Activated CD4-positive, alpha-beta T cell treated with anti-CD3 and anti-CD28 coated beads, Interleukin-2, amount 10 ng/mL, durations not matched to agents 7 days and 5 days (primary cell): ENCODE measurements around the gene GPR108. TPM values are rescaled to one million over a fixed set of nuclear protein-coding genes. Genes with fewer than 3 reads are reported as not detected.

Experiments used
- CTCF ChIA-PET: fragments of 350-600 bp; sonication (Branson Sonifier 250); formaldehyde crosslinking; loops from one replicate; lab custom pipeline; 2021; ENCODE audit warnings: antibody characterized with exemption; lab: Charles Lee
- POLR2A ChIA-PET: fragments of 350-600 bp; sonication (Branson Sonifier 250); formaldehyde crosslinking; loops from one replicate; lab custom pipeline; 2021; ENCODE audit warnings: antibody characterized with exemption; lab: Charles Lee
- DNase-seq: peaks from one replicate; pipeline ENCODE4 v3.0.0-alpha.2; 2020
- H3K27ac Mint-ChIP-seq: one replicate; pipeline ENCODE4 v1.8.0; 2021; ENCODE audit warnings: mild to moderate bottlenecking, moderate library complexity, mixed read lengths
- H3K27me3 Mint-ChIP-seq: one replicate; pipeline ENCODE4 v1.8.0; 2021; ENCODE audit warnings: mixed read lengths
- H3K36me3 Mint-ChIP-seq: one replicate; pipeline ENCODE4 v1.8.0; 2021; ENCODE audit warnings: low read depth, mixed read lengths
- H3K4me1 Mint-ChIP-seq: one replicate; pipeline ENCODE4 v1.8.0; 2021; ENCODE audit warnings: mixed read lengths
- H3K4me3 Mint-ChIP-seq: one replicate; pipeline ENCODE4 v1.8.0; 2021; ENCODE audit warnings: mild to moderate bottlenecking, moderate library complexity, mixed read lengths
- H3K9me3 Mint-ChIP-seq: one replicate; pipeline ENCODE4 v1.8.0; 2021; ENCODE audit warnings: mixed read lengths
- total RNA-seq, 2 experiments: library from RNA; stranded (reverse); gene quantifications; one replicate each; pipeline ENCODE4 v1.2.3, GENCODE V29; 2021

Gene GPR108
- total RNA-seq, 2 experiments from 2014 or later = 64.6 TPM

DNA sequence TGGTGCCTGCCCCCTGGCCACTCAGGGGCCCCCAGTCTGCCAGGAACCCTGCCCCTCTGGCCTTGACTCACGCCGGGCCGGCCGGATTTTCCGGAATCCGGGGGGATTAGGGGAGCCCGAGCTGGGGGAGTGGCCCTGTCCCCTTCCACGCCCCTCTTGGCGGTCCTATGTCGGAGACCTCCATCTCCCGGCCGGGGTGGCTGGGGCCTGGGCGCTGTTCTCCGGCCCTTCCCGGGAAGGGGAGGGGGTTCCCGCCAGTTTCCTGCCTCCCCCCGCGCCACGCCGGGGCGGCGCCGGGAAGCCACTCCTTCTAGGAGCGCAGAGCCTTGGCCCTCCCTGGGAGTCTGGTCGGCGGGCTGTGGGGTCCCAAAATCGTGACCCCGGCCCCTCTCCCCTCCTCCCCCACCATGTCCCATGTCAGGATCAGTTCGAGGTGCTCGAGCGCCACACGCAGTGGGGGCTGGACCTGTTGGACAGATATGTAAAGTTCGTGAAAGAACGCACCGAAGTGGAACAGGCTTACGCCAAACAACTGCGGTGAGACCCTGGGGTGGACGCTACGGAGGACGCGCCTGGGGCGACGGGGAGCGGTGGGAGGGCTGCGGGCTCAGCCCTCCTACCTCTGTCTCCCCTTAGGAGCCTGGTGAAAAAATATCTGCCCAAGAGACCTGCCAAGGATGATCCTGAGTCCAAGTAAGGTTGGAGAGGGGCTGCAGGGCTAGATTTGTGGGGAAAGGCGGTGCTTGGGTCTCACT, 3.4 kb upstream of the GPR108 start:
- Mint-ChIP-seq H3K27me3 (no peaks in the 10 kb centered on the region), H3K27ac (peak overlapping the region; percentile 36), H3K36me3 (peaks cover 14% of the 10 kb centered on the region), H3K4me1 (peaks cover 37% of the 10 kb centered on the region), H3K9me3 (no peaks in the 10 kb centered on the region), H3K4me3 (peak overlapping the region; percentile 73)
- no peak for DNase-seq
- CTCF ChIA-PET = no interaction called here
- POLR2A ChIA-PET = no interaction called here

DNA sequence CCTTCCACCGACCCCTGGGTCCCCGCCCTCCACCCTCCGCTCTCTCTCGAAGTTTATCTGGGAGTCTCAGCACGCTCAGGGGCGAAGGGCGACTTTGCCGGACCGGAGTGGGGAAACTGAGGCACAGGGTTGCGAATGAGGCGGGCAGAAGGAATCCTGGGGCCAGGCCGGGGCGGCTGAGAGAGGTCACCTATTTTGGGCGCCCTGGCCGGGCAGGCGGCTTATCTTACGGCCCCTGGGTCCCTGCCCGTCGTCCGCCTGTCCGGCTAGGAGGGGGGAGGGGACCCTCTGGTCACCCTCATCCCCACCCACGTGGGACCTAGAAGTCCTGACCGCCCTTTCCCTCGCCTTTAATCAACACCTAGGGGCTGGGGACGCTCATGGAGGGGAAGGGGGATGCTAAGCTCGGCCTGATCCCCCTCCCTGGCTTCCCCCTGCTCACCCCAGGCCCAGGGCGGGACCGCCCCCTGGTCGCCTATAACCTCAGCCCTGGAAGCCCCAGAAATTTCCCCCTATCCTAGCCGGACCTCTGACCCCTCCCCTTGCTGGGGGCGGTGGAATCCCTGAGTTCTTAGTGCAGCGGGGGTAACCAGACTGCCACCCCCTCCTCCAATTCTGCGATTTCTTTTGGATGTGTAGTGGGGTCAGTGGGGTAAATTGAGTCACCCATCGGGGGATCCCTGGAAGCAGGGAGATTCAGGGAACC, 2.7 kb upstream of the GPR108 start:
- Mint-ChIP-seq H3K4me3 (peak overlapping the region; percentile 73), H3K36me3 (peaks cover 13% of the 10 kb centered on the region), H3K9me3 (no peaks in the 10 kb centered on the region), H3K4me1 (peaks cover 39% of the 10 kb centered on the region), H3K27ac (no peak overlapping the region), H3K27me3 (no peaks in the 10 kb centered on the region)
- ChIA-PET CTCF (no interaction called here), POLR2A (no interaction called here)
- no peak for DNase-seq

DNA sequence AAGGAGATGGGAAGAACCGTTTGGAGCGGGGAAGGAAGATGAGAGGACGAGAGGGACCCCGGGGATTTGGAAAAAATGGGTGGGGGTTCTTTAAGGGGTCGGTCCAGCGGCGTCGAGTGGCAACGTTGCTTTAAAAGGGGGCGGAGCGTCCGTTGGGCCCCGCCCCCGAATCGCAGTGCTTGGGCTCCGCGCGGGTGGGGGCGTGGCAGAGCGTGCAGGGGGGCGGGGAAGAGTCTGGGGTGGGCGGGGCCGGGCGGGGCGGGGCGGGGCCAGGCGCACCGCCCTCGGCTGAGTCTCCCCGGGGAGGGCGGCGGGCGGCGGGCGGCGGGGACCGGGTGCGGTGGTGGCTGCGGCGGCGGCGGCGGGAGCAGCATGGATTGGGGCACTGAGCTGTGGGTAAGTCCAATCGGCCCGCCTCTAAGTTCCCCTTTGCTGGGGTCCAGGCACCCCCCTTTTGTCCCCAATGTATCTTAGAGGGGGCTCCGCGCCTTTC, 2.1 kb upstream of the GPR108 start, which contains the start of gene TRIP10:
TSS of gene TRIP10 (plus strand) at position 291 of the 493 bp plus-strand sequence. CDS start at position 373, 82 bp downstream.
- DNase-seq = peak; percentile 79
- H3K27ac Mint-ChIP-seq = peak within 1 kb of the TSS; percentile 99
- POLR2A ChIA-PET = no interaction called here
- CTCF ChIA-PET = interaction anchor here (1.1 to 2.5 kb wide), 6 partner anchors 13 to 223 kb away, joined by 3 to 55 read pairs (median 8); no protein-coding TSS in a partner anchor
- no peaks in the 10 kb centered on the region for H3K27me3 Mint-ChIP-seq
- H3K4me3 Mint-ChIP-seq = peak within 1 kb of the TSS; percentile 95
- H3K4me1 Mint-ChIP-seq = peaks cover 39% of the 10 kb centered on the region
- H3K36me3 Mint-ChIP-seq = peaks cover 13% of the 10 kb centered on the region
- H3K9me3 Mint-ChIP-seq = no peaks in the 10 kb centered on the region

DNA sequence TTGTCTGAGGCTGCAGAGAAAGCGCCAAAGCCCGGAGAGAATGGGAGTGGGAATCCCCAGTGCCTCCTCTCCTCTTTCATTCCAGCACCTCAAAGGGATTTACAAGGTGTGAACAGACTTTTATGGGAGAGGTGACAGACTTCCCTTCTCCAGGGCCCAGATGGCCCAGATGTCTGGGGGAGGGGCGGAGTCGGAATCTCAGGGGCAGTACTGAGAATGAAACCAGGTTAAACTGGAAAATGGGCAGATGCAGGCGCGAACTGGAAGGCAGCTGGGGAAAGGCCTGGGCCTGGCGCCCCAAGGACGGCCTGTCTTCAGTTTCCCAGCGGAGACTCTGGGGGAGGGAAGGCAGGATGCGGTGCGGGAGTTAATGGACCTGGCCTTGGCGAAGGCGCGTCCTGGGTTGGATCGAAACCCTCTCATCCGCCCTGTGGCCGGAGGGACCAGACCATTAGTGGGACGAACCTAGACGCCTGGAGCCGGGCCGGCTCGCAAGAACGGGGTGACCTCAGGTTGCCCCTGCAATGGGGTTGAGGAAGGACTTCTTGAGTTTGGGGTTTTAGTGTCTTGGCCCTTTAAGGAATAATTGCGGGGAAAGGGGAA, 1.5 kb upstream of the GPR108 start:
- Mint-ChIP-seq H3K36me3 (peaks cover 8% of the 10 kb centered on the region), H3K27ac (peak overlapping the region; percentile 99), H3K9me3 (no peaks in the 10 kb centered on the region), H3K27me3 (no peaks in the 10 kb centered on the region), H3K4me3 (peak overlapping the region; percentile 95), H3K4me1 (peaks cover 39% of the 10 kb centered on the region)
- ChIA-PET CTCF (interaction anchor here (0.6 to 2.7 kb wide), 22 partner anchors 12 to 229 kb away, joined by 3 to 55 read pairs (median 4); partner anchors contain the start of gene C3), POLR2A (interaction anchor here (1.1 kb wide), 1 partner anchor 125 kb away, joined by 4 read pairs; no protein-coding TSS in a partner anchor)
- DNase-seq = peak; percentile 35

DNA sequence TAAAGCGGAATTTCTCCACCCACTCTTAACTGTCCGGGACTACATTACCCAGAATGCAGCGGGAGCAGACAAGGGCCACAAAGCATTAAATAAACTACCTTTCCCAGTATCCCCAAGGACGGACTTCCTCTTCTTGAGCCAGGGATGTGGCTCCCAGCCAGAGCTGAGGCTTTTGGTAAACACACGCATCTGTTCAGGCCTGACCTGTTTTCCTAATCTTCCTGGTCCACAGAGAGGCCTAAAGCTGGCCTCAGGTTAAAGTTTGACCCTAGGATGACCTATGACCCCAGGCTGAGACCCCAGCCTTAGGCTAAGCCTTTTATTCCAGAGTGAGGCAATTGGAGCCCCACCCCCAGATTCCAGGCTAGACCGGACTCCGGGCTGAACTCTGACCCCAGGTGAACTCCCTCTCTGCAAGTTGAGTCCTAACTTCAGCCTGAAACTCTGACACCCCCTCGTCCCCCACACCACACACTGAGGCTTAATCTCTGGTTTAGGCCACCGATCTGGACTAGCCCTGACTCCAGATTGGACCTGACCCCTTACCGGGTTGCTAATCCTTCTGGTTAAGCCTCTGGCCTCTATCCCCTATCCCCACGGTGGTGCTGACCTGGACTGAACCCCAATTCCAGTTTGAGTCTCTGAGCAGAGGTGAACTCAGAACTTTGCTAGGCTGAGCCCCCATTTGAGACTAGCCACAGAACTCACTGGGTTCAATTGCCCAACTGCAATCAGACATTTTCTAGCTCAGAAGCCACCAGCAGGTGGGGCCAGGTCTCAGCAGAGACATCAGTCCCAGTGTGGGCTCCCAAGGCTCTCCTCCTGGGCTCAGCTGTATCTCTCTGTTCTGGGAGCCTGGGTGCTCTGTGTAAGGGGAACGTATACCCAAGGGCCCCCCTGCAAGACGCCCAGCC, 750 bp upstream of the GPR108 start:
- DNase-seq = peak; percentile 84
- POLR2A ChIA-PET = interaction anchor here (0.7 to 1.1 kb wide), 4 partner anchors 43 to 221 kb away, joined by 3 to 6 read pairs (median 4); no protein-coding TSS in a partner anchor
- Mint-ChIP-seq H3K27me3 (no peaks in the 10 kb centered on the region), H3K9me3 (no peaks in the 10 kb centered on the region), H3K27ac (peak overlapping the region; percentile 99), H3K4me3 (peak overlapping the region; percentile 95), H3K36me3 (peaks cover 5% of the 10 kb centered on the region), H3K4me1 (peaks cover 39% of the 10 kb centered on the region)
- CTCF ChIA-PET = interaction anchor here (0.6 to 2.7 kb wide), 35 partner anchors 10 to 246 kb away, joined by 3 to 55 read pairs (median 3); partner anchors contain the start of gene C3

DNA sequence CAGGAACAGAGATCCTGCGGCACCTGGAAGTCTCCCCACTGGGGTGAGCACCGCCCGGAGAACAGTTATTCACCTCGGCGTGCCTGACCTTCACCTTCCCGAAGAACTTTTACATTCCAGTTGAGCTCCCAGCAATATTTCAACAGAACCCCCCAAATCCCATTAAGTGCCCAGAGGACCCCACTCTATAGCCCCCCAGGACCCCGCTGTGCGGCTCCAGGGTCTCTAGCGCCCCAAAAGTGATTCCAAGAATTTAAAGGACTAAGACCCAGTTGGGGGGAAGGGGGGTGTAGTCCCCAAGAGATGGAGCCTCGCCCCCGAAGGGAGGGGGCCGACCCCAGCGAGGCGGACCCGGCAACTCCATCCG, 480 bp downstream of the GPR108 start:
- no peaks in the 10 kb centered on the region for H3K27me3 Mint-ChIP-seq
- H3K9me3 Mint-ChIP-seq = no peaks in the 10 kb centered on the region

DNA sequence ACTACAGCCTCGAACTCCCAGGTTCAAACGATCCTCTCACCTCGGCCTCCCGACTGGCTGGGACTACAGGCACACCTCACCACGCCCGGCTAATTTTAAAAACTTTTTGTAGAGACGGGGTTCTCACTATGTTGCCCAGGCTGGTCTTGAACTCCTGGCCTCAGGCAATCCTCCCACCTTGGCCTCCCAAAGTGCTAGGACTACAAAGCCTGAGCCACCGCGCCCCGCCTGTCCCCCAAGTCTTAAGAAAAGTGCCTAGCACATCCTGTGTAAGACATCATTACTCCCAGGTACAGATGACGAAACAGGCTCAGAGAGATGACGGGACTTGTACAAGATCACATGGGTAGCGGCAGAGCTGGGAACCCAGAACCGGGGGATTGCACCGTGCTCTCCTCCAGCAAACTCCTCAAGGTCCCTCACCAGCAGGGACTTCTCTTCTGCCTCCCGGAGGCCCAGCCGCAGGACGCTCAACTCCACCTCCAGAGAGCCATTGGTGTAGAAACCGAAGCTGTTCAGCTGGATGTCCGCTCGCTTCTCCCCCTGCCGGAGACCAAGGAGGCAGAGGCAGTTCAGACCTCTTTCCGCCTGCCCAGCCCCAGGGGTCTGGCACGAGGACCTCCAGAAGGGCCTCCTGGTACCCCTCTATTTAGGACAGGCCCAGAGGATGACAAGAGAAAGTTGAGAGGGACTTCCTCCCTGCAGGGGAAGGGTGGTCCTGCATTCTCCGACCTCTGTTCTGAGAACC, 1.0 kb downstream of the GPR108 start:
- POLR2A ChIA-PET = interaction anchor here (0.7 kb wide), 1 partner anchor 612 kb away, joined by 3 read pairs; the partner anchor contains the start of gene ARHGEF18
- peak; percentile 79 for DNase-seq
- H3K9me3 Mint-ChIP-seq = no peaks in the 10 kb centered on the region
- peaks cover 12% of the 10 kb centered on the region for H3K36me3 Mint-ChIP-seq
- H3K27me3 Mint-ChIP-seq = no peaks in the 10 kb centered on the region
- peaks cover 35% of the 10 kb centered on the region for H3K4me1 Mint-ChIP-seq
- H3K27ac Mint-ChIP-seq = peak overlapping the region; percentile 99
- peak overlapping the region; percentile 95 for H3K4me3 Mint-ChIP-seq
- CTCF ChIA-PET = interaction anchor here (0.7 to 2.7 kb wide), 18 partner anchors 15 to 244 kb away, joined by 3 to 8 read pairs (median 3); partner anchors contain the start of gene TNFSF14

More for the DNA sequence above, 480 bp downstream of the GPR108 start:
- CTCF ChIA-PET = interaction anchor here (0.8 to 2.7 kb wide), 21 partner anchors 16 to 245 kb away, joined by 3 to 55 read pairs (median 4); partner anchors contain the start of gene TNFSF14
- DNase-seq = no peak
- POLR2A ChIA-PET = interaction anchor here (0.7 to 1.0 kb wide), 3 partner anchors 119 to 612 kb away, joined by 3 to 4 read pairs (median 3); partner anchors contain the start of gene ARHGEF18
- peaks cover 39% of the 10 kb centered on the region for H3K4me1 Mint-ChIP-seq
- H3K36me3 Mint-ChIP-seq = peaks cover 12% of the 10 kb centered on the region
- peak overlapping the region; percentile 99 for H3K27ac Mint-ChIP-seq
- H3K4me3 Mint-ChIP-seq = peak overlapping the region; percentile 95

DNA sequence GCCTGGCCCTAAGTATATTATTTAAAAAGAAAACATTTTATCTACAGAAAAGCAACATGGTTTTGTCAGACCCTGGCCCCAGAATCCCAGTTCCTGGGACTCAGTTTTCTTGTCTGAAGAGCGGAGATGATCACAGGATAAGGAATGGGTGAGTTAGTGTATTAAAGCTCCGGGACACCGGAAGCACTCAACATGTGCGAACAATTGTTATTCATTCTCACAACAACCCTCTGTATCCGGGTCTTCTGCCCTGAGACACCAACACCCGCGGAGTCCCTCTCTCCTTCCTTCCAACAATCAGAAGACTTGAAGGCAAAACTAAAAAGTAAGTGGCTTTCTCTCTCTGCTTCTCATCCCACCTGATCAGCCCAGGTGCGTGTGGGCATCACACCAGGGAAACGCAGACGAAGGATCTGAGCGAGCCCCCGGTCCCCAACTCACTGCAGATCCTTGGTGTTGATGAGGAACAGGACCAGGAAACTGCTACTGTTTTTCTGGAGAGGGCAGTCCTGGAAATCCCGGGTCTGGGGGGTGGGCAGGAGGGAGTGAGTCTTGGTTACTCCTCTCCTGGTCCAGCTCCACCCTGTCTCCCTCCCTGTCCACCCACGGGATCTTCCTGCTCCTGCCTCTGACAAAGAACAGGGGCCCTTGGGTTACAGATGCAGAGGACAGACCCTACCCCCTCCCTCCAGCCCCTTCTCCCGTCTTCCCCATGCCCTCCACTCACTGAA, 2.0 kb downstream of the GPR108 start:
- no peak for DNase-seq
- H3K4me1 Mint-ChIP-seq = peaks cover 29% of the 10 kb centered on the region
- H3K27ac Mint-ChIP-seq = peak overlapping the region; percentile 99
- peak overlapping the region; percentile 95 for H3K4me3 Mint-ChIP-seq
- H3K27me3 Mint-ChIP-seq = no peaks in the 10 kb centered on the region
- POLR2A ChIA-PET = no interaction called here
- peaks cover 12% of the 10 kb centered on the region for H3K36me3 Mint-ChIP-seq
- H3K9me3 Mint-ChIP-seq = no peaks in the 10 kb centered on the region
- CTCF ChIA-PET = interaction anchor here (1.1 to 2.3 kb wide), 3 partner anchors 26 to 65 kb away, joined by 3 to 6 read pairs (median 4); partner anchors contain the start of gene TNFSF14

DNA sequence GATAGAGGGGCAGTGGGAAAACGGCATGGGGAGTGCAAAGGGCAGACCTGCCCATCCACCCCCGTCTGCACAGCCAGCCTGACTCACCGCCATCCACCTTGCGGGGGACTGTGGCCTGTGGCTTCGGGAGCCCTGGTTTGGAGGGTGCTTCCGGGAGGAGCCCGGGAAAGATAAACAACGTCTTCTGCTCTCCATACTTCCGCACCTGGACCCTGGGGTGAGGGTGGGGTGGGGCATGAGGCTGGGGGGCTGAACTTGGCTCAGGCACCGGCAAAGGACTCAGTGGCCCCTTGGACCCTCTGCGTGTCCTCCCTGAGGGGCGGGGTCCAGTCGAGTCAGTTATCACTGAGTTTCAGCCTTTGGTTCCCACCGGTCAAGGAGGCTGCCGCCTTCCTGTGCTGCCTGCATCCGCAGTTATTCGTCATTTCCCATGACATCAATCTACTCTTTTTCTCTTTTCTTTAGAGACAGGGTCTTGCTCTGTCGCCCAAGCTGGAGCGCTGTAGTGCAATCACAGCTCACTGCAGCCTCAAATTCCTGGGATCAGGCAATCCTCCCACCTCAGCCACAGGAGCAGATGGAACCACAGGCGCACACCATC, 3.2 kb downstream of the GPR108 start:
- no peak for DNase-seq
- Mint-ChIP-seq H3K27ac (no peak overlapping the region), H3K4me1 (peaks cover 27% of the 10 kb centered on the region), H3K27me3 (no peaks in the 10 kb centered on the region), H3K9me3 (no peaks in the 10 kb centered on the region), H3K36me3 (peaks cover 15% of the 10 kb centered on the region), H3K4me3 (no peak overlapping the region)
- POLR2A ChIA-PET = no interaction called here
- CTCF ChIA-PET = interaction anchor here (0.6 to 1.3 kb wide), 2 partner anchors 75 to 129 kb away, joined by 3 to 4 read pairs; no protein-coding TSS in a partner anchor
